Testis (tissue), 2 donors: ENCODE results near the gene PDE4B.

Experiments
- POLR2A ChIP-seq: fragments of 450-650 bp; IDR thresholded peaks from one replicate; pipeline ENCODE4 v1.6.1; 2017; ENCODE audit warnings: antibody characterized with exemption, mild to moderate bottlenecking, moderate library complexity
- TF ChIP-seq, protein P1 (sequence below), 3 experiments: fragments of 450-650 bp in 2 of 3; fragments of 200-600 bp in 1 of 3; sonication (generic) in 1 of 3; IDR thresholded peaks; one replicate each; pipeline ENCODE4 v1.5.1; 2016 to 2019; ENCODE audit warnings: antibody characterized with exemption in 3 of 3, mild to moderate bottlenecking in 2 of 3, moderate library complexity in 1 of 3

GRCh38 chr1:66349242-66349641, 556.5 kb downstream of the PDE4B start:
- TF ChIP-seq, protein P1, sequence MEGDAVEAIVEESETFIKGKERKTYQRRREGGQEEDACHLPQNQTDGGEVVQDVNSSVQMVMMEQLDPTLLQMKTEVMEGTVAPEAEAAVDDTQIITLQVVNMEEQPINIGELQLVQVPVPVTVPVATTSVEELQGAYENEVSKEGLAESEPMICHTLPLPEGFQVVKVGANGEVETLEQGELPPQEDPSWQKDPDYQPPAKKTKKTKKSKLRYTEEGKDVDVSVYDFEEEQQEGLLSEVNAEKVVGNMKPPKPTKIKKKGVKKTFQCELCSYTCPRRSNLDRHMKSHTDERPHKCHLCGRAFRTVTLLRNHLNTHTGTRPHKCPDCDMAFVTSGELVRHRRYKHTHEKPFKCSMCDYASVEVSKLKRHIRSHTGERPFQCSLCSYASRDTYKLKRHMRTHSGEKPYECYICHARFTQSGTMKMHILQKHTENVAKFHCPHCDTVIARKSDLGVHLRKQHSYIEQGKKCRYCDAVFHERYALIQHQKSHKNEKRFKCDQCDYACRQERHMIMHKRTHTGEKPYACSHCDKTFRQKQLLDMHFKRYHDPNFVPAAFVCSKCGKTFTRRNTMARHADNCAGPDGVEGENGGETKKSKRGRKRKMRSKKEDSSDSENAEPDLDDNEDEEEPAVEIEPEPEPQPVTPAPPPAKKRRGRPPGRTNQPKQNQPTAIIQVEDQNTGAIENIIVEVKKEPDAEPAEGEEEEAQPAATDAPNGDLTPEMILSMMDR (IDR thresholded peaks at IDR 0.05): no peak
- TF ChIP-seq POLR2A: no peak
